Measurements from ENCODE around the gene CBLB. TPM values are rescaled to one million over a fixed set of nuclear protein-coding genes. Genes with fewer than 3 reads are reported as not detected.

The CBLB gene
- total and polyA plus RNA-seq, 3 experiments from 2014 or later = 67.7 to 113 (median 112) TPM

DNA sequence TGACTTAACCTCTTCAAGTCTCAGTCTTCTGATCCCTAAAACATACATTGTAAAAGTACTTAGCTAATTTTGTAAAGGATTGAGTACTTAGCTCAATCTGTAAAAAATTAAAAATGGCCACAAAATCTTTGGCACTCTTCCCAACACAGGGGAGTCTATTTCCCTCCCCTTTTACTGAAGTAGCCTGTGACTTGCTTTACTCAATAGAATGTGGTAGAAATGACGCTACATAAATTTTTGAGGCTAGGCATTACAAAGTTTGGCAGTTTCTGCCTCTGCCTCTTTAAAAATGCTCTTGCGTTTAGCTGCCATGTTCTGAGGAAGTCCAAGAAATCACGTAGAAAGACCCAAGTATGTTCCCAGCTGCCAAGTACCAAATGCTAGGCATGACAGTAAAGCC, 80.2 kb downstream of the CBLB start:
- ChIA-PET POLR2A (no interaction called here), CTCF (interaction anchor here (1.3 kb wide), 1 partner anchor 821 kb away, joined by 3 read pairs; no protein-coding TSS in a partner anchor)
- Mint-ChIP-seq H3K4me1 (peaks cover 79 to 90% (median 80%) of the 10 kb centered on the region in 3 donors), H3K9me3 (no peaks in the 10 kb centered on the region), H3K36me3 (peaks cover 0 to 22% (median 9%) of the 10 kb centered on the region in 3 donors), H3K27me3 (no peaks in the 10 kb centered on the region), H3K4me3 (peak overlapping the region in 2 of 7 donors; percentile 18 to 48), H3K27ac (peak overlapping the region in 2 of 8 donors; percentile 56 to 61)
- no peaks in the 10 kb centered on the region for H3K36me3 ChIP-seq (ENCODE audit: insufficient read depth, low read length)
- DNase-seq = no peak
- H3K9me3 ChIP-seq (ENCODE audit: low read length) = no peaks in the 10 kb centered on the region
- no peak overlapping the region for H3K4me3 ChIP-seq (ENCODE audit: low read length)
- H3K4me1 ChIP-seq (ENCODE audit: insufficient read depth, low read length) = peaks cover 46% of the 10 kb centered on the region
- H3K27ac ChIP-seq (ENCODE audit: low read depth, low read length) = no peak overlapping the region
- H3K27me3 ChIP-seq (ENCODE audit: insufficient read depth, low read length, poor library complexity, severe bottlenecking) = no peaks in the 10 kb centered on the region

DNA sequence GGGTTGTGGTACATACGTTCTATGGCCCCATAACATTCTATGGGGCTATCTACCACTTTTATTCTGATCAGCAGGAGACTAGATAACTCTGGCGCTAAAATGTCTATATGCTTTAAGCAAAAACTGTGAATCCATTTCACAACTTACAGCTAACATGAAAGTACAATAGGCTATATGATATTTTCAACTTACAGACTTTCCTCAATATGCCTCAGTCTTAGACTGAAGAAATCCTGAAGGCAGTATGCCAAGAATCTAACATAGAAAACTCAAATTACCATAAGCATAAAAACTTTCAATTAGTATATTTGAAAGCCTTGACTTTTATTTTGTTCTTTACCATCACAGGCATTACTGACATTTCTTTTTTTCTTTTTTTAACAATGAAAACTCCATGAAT, 81.4 kb downstream of the CBLB start:
- H3K4me1 ChIP-seq (ENCODE audit: insufficient read depth, low read length) = peaks cover 45% of the 10 kb centered on the region
- H3K36me3 ChIP-seq (ENCODE audit: insufficient read depth, low read length) = no peaks in the 10 kb centered on the region
- CTCF ChIA-PET = no interaction called here
- Mint-ChIP-seq H3K4me3 (peak overlapping the region in 6 of 7 donors; percentile 7 to 51 (median 21)), H3K36me3 (peaks cover 0 to 15% (median 9%) of the 10 kb centered on the region in 3 donors), H3K4me1 (peaks cover 77 to 84% (median 79%) of the 10 kb centered on the region in 3 donors), H3K27ac (peak overlapping the region in 3 of 8 donors; percentile 61 to 77 (median 69)), H3K9me3 (no peaks in the 10 kb centered on the region), H3K27me3 (no peaks in the 10 kb centered on the region)
- no peaks in the 10 kb centered on the region for H3K9me3 ChIP-seq (ENCODE audit: low read length)
- H3K27ac ChIP-seq (ENCODE audit: low read depth, low read length) = no peak overlapping the region
- POLR2A ChIA-PET = no interaction called here
- H3K27me3 ChIP-seq (ENCODE audit: insufficient read depth, low read length, poor library complexity, severe bottlenecking) = no peaks in the 10 kb centered on the region
- DNase-seq = no peak
- no peak overlapping the region for H3K4me3 ChIP-seq (ENCODE audit: low read length)

DNA sequence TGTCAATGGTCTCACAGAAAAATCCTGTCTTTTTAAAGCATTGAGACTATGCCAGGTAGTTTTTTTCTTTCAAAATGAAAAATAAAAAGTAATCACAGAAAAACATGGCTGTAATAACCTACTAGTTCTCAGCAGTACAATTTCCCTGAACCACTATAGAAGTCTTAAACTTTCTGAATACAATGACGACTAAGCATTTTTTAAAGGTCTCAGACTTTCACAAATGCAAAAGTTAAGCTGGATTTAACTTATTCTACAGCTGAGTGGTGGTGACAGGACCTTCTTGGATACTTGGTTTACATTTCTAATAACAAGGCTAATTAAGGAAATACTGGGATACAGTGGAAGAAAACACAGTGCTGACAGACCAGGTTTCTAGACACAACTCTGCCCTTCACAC, 81.8 kb downstream of the CBLB start:
- Histone ChIP-seq H3K27me3 (ENCODE audit: insufficient read depth, low read length, poor library complexity, severe bottlenecking) (no peaks in the 10 kb centered on the region), H3K27ac (ENCODE audit: low read depth, low read length) (no peak overlapping the region), H3K9me3 (ENCODE audit: low read length) (no peaks in the 10 kb centered on the region), H3K4me1 (ENCODE audit: insufficient read depth, low read length) (peaks cover 45% of the 10 kb centered on the region), H3K36me3 (ENCODE audit: insufficient read depth, low read length) (no peaks in the 10 kb centered on the region), H3K4me3 (ENCODE audit: low read length) (no peak overlapping the region)
- H3K36me3 Mint-ChIP-seq = peaks cover 0 to 14% (median 9%) of the 10 kb centered on the region in 3 donors
- H3K4me1 Mint-ChIP-seq = peaks cover 77 to 84% (median 79%) of the 10 kb centered on the region in 3 donors
- CTCF ChIA-PET = no interaction called here
- DNase-seq = no peak
- H3K27me3 Mint-ChIP-seq = no peaks in the 10 kb centered on the region
- peak overlapping the region in 5 of 7 donors; percentile 7 to 91 (median 25) for H3K4me3 Mint-ChIP-seq
- H3K27ac Mint-ChIP-seq = peak overlapping the region in 5 of 8 donors; percentile 36 to 77 (median 61)
- POLR2A ChIA-PET = no interaction called here
- no peaks in the 10 kb centered on the region for H3K9me3 Mint-ChIP-seq

DNA sequence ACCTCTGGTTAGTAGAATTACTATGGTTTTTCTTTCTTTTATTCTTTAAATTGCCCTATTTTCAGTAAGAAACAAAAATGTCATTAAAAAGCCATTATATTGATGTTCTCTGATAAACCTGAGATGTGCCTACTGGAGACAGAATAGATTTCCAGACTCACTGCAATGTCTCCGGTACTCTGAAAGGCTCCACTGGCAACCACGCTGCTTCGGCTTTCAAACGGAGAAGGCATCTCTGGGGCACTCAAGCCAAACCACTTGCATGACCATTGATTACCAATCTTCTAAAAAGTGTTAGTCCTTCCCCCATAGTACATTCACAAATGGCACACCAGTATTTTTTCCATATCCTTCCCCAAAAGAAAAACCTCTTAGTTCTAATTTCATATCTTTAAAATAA, 82.6 kb downstream of the CBLB start:
- Histone ChIP-seq H3K9me3 (ENCODE audit: low read length) (no peaks in the 10 kb centered on the region), H3K4me3 (ENCODE audit: low read length) (no peak overlapping the region), H3K27ac (ENCODE audit: low read depth, low read length) (no peak overlapping the region), H3K27me3 (ENCODE audit: insufficient read depth, low read length, poor library complexity, severe bottlenecking) (no peaks in the 10 kb centered on the region), H3K36me3 (ENCODE audit: insufficient read depth, low read length) (no peaks in the 10 kb centered on the region), H3K4me1 (ENCODE audit: insufficient read depth, low read length) (peaks cover 42% of the 10 kb centered on the region)
- peaks cover 0 to 15% (median 9%) of the 10 kb centered on the region in 3 donors for H3K36me3 Mint-ChIP-seq
- CTCF ChIA-PET = no interaction called here
- POLR2A ChIA-PET = no interaction called here
- peaks cover 77 to 84% (median 81%) of the 10 kb centered on the region in 3 donors for H3K4me1 Mint-ChIP-seq
- peak overlapping the region; percentile 47 to 96 (median 78) for H3K27ac Mint-ChIP-seq
- peak overlapping the region in 6 of 7 donors; percentile 43 to 91 (median 68) for H3K4me3 Mint-ChIP-seq
- no peaks in the 10 kb centered on the region for H3K9me3 Mint-ChIP-seq
- no peaks in the 10 kb centered on the region for H3K27me3 Mint-ChIP-seq
- DNase-seq = no peak

DNA sequence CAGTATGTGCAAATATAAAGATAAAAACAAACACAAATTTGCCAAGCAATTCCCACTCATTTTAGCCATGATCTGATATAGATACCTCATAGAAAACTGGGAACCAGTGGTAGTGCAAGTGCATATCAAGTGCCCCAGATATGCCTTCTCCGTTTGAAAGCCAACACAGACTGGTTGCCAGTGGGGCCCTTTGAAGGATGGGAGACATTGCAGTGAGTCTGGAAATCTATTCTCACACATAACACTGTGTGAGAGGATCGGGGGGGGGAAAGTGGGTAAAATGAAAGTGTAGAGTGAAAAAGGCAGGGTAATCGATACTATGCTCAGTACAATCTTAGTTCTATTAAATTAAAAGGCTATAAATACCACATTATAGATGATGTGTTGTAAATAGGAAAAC, 83.0 kb downstream of the CBLB start:
- ChIA-PET POLR2A (no interaction called here), CTCF (no interaction called here)
- no peak for DNase-seq
- Mint-ChIP-seq H3K4me1 (peaks cover 75 to 83% (median 81%) of the 10 kb centered on the region in 3 donors), H3K27me3 (no peaks in the 10 kb centered on the region), H3K4me3 (peak overlapping the region in 6 of 7 donors; percentile 43 to 91 (median 68)), H3K27ac (peak overlapping the region; percentile 50 to 96 (median 80)), H3K36me3 (peaks cover 0 to 18% (median 12%) of the 10 kb centered on the region in 3 donors), H3K9me3 (no peaks in the 10 kb centered on the region)
- no peaks in the 10 kb centered on the region for H3K36me3 ChIP-seq (ENCODE audit: insufficient read depth, low read length)
- H3K4me1 ChIP-seq (ENCODE audit: insufficient read depth, low read length) = peaks cover 37% of the 10 kb centered on the region
- H3K9me3 ChIP-seq (ENCODE audit: low read length) = no peaks in the 10 kb centered on the region
- no peak overlapping the region for H3K27ac ChIP-seq (ENCODE audit: low read depth, low read length)
- H3K27me3 ChIP-seq (ENCODE audit: insufficient read depth, low read length, poor library complexity, severe bottlenecking) = no peaks in the 10 kb centered on the region
- H3K4me3 ChIP-seq (ENCODE audit: low read length) = no peak overlapping the region

DNA sequence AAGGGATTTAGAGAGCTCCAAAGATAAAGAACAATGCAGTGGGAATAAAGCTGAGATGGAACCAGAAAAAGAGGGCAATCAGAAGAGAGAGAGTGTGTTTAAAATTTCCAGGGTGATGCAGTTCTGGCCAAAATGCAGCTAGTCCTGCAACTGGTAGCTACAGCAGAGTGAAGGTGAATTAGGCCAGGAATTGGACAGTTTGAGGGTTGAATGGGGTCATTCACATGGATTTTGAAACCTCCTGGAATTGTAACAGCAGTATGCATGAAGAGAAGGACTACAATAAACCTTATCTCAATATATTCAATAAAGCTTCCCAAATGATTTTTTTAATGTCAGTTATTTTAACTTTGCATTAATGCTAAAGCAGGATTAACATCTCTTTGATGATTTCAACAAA, 85.2 kb downstream of the CBLB start:
- no peaks in the 10 kb centered on the region for H3K9me3 Mint-ChIP-seq
- H3K4me1 Mint-ChIP-seq = peaks cover 71 to 83% (median 79%) of the 10 kb centered on the region in 3 donors
- POLR2A ChIA-PET = no interaction called here
- no peak for DNase-seq
- Histone ChIP-seq H3K27ac (ENCODE audit: low read depth, low read length) (no peak overlapping the region), H3K4me1 (ENCODE audit: insufficient read depth, low read length) (peaks cover 35% of the 10 kb centered on the region), H3K4me3 (ENCODE audit: low read length) (no peak overlapping the region), H3K9me3 (ENCODE audit: low read length) (no peaks in the 10 kb centered on the region), H3K27me3 (ENCODE audit: insufficient read depth, low read length, poor library complexity, severe bottlenecking) (no peaks in the 10 kb centered on the region), H3K36me3 (ENCODE audit: insufficient read depth, low read length) (no peaks in the 10 kb centered on the region)
- peak overlapping the region in 1 of 7 donors; percentile 22 for H3K4me3 Mint-ChIP-seq
- peak overlapping the region in 7 of 8 donors; percentile 31 to 94 (median 38) for H3K27ac Mint-ChIP-seq
- no peaks in the 10 kb centered on the region for H3K27me3 Mint-ChIP-seq
- CTCF ChIA-PET = no interaction called here
- H3K36me3 Mint-ChIP-seq = peaks cover 0 to 14% (median 12%) of the 10 kb centered on the region in 3 donors

DNA sequence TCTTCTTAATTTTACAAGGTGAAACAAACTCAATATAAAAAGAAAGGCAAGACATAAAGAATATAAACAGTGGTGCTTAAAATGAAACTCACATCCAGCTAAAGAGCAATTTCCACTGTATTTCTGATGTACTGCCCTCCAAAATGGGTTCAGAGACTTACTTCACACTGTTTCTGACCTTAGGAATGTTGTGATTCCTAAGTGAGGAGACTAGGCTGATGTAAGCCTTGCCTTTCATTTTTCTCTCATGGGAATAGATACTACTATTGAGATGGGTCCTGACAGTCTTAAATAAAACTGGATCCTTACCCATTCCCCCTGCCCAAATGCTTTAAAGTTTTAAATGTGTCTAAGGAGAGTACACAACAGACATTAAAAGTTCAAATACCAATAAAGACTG, 86.9 kb downstream of the CBLB start:
- ChIA-PET CTCF (no interaction called here), POLR2A (interaction anchor here (1.0 kb wide), 1 partner anchor 47 kb away, joined by 3 read pairs; no protein-coding TSS in a partner anchor)
- Histone ChIP-seq H3K36me3 (ENCODE audit: insufficient read depth, low read length) (no peaks in the 10 kb centered on the region), H3K27ac (ENCODE audit: low read depth, low read length) (no peak overlapping the region), H3K4me3 (ENCODE audit: low read length) (no peak overlapping the region), H3K9me3 (ENCODE audit: low read length) (no peaks in the 10 kb centered on the region), H3K4me1 (ENCODE audit: insufficient read depth, low read length) (peaks cover 29% of the 10 kb centered on the region), H3K27me3 (ENCODE audit: insufficient read depth, low read length, poor library complexity, severe bottlenecking) (no peaks in the 10 kb centered on the region)
- peaks cover 69 to 82% (median 80%) of the 10 kb centered on the region in 3 donors for H3K4me1 Mint-ChIP-seq
- peak overlapping the region; percentile 12 to 90 (median 70) for H3K27ac Mint-ChIP-seq
- H3K9me3 Mint-ChIP-seq = no peaks in the 10 kb centered on the region
- no peaks in the 10 kb centered on the region for H3K27me3 Mint-ChIP-seq
- no peak for DNase-seq
- peaks cover 0 to 13% (median 9%) of the 10 kb centered on the region in 3 donors for H3K36me3 Mint-ChIP-seq
- peak overlapping the region in 5 of 7 donors; percentile 2 to 62 (median 5) for H3K4me3 Mint-ChIP-seq

DNA sequence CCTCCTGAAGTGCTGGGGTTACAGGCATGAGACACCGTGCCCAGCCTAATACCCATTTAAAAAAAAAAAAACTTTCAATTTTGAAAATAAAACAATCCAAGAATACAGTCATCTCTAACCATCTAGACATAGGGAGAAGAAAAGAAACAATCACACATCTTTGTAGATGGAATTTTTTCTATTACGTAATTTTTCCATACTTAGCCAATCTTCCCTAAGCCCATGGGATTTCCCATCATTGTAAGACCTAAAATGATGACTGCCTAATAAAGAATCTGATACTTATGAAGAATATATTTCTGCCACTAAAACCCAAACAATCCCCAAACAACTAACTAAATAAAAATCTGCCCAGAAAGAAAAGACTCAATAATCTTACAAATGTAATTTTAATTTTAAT, 88.7 kb downstream of the CBLB start:
- Mint-ChIP-seq H3K27me3 (no peaks in the 10 kb centered on the region), H3K4me3 (no peak overlapping the region), H3K4me1 (peaks cover 70 to 82% (median 80%) of the 10 kb centered on the region in 3 donors), H3K27ac (peak overlapping the region in 4 of 8 donors; percentile 33 to 61 (median 38)), H3K36me3 (peaks cover 0 to 19% (median 6%) of the 10 kb centered on the region in 3 donors), H3K9me3 (no peaks in the 10 kb centered on the region)
- ChIA-PET CTCF (interaction anchor here (0.8 kb wide), 1 partner anchor 10 kb away, joined by 3 read pairs; no protein-coding TSS in a partner anchor), POLR2A (no interaction called here)
- Histone ChIP-seq H3K36me3 (ENCODE audit: insufficient read depth, low read length) (no peaks in the 10 kb centered on the region), H3K4me1 (ENCODE audit: insufficient read depth, low read length) (peaks cover 22% of the 10 kb centered on the region), H3K4me3 (ENCODE audit: low read length) (no peak overlapping the region), H3K9me3 (ENCODE audit: low read length) (no peaks in the 10 kb centered on the region), H3K27ac (ENCODE audit: low read depth, low read length) (no peak overlapping the region), H3K27me3 (ENCODE audit: insufficient read depth, low read length, poor library complexity, severe bottlenecking) (no peaks in the 10 kb centered on the region)
- DNase-seq = no peak
